GM23338 (cell line): ENCODE measurements around the gene NPDC1. TPM values are rescaled to one million over a fixed set of nuclear protein-coding genes. Genes with fewer than 3 reads are reported as not detected.

ENCODE experiments used
- ATAC-seq: fragments of 200-7000 bp; cut with Tn5 transposase; 3 replicates; pipeline ENCODE4 v1.9.1; 2020
- DNase-seq: peaks from one replicate; pipeline ENCODE4 v3.0.0-alpha.2; 2015; ENCODE audit warnings: low spot score
- H2AFZ ChIP-seq: fragments of 200-600 bp; sonication (generic); 2 replicates; pipeline ENCODE4 v1.8.0; 2016; ENCODE audit warnings: antibody characterized with exemption, mild to moderate bottlenecking, moderate library complexity
- H3F3A ChIP-seq: fragments of 200-600 bp; sonication (generic); replicated peaks from 2 replicates; pipeline ENCODE4 v1.8.0; 2017; ENCODE audit warnings: antibody characterized with exemption, mixed run types, low read depth
- H3K27ac ChIP-seq: fragments of 200-600 bp; sonication (generic); 2 replicates; pipeline ENCODE4 v1.6.1; 2016; ENCODE audit warnings: low read depth
- H3K27me3 ChIP-seq: fragments of 200-600 bp; sonication (generic); 2 replicates; pipeline ENCODE4 v1.8.0; 2016; ENCODE audit warnings: mild to moderate bottlenecking, mixed run types, moderate library complexity; ENCODE audit not compliant: insufficient read depth
- H3K36me3 ChIP-seq: fragments of 200-600 bp; sonication (generic); 2 replicates; pipeline ENCODE4 v1.8.0; 2016; ENCODE audit warnings: mild to moderate bottlenecking; ENCODE audit not compliant: insufficient read depth
- H3K4me1 ChIP-seq: fragments of 200-600 bp; sonication (generic); 2 replicates; pipeline ENCODE4 v1.8.0; 2016; ENCODE audit warnings: mild to moderate bottlenecking, moderate library complexity; ENCODE audit not compliant: insufficient read depth
- H3K4me2 ChIP-seq: fragments of 200-600 bp; sonication (generic); 2 replicates; pipeline ENCODE4 v1.7.1; 2017; ENCODE audit warnings: mixed run types
- H3K4me3 ChIP-seq: fragments of 200-600 bp; sonication (generic); 2 replicates; pipeline ENCODE4 v1.6.1; 2016; ENCODE audit warnings: mixed run types
- H3K79me2 ChIP-seq: fragments of 200-600 bp; sonication (generic); replicated peaks from 2 replicates; pipeline ENCODE4 v1.8.0; 2017; ENCODE audit warnings: mild to moderate bottlenecking; ENCODE audit not compliant: insufficient read depth
- H3K9me2 ChIP-seq: fragments of 200-600 bp; sonication (generic); 2 replicates; pipeline ENCODE4 v1.8.0; 2017; ENCODE audit not compliant: insufficient read depth
- H4K20me1 ChIP-seq: fragments of 200-600 bp; sonication (generic); replicated peaks from 2 replicates; pipeline ENCODE4 v1.8.0; 2017; ENCODE audit warnings: mild to moderate bottlenecking; ENCODE audit not compliant: insufficient read depth
- H3K27ac Mint-ChIP-seq: 2 replicates; pipeline ENCODE4 v1.8.0; 2020; ENCODE audit warnings: inconsistent platforms, mild to moderate bottlenecking, moderate library complexity, mixed read lengths
- H3K27me3 Mint-ChIP-seq: 3 replicates; pipeline ENCODE4 v1.8.0; 2022; ENCODE audit warnings: low read depth, mild to moderate bottlenecking, moderate library complexity, mixed read lengths, inconsistent platforms; ENCODE audit not compliant: insufficient read depth, poor library complexity
- H3K36me3 Mint-ChIP-seq: 3 replicates; pipeline ENCODE4 v1.8.0; 2021; ENCODE audit warnings: low read depth, mild to moderate bottlenecking, inconsistent platforms, moderate library complexity, mixed read lengths
- H3K4me1 Mint-ChIP-seq: 3 replicates; pipeline ENCODE4 v1.8.0; 2020; ENCODE audit warnings: mild to moderate bottlenecking, inconsistent platforms, mixed read lengths
- H3K4me3 Mint-ChIP-seq: 3 replicates; pipeline ENCODE4 v1.8.0; 2021; ENCODE audit warnings: moderate library complexity, mild to moderate bottlenecking, inconsistent platforms, mixed read lengths
- H3K9me3 Mint-ChIP-seq: 3 replicates; pipeline ENCODE4 v1.8.0; 2020; ENCODE audit warnings: moderate library complexity, mild to moderate bottlenecking, inconsistent platforms, mixed read lengths
- CREB1 ChIP-seq: fragments of 250-450 bp; sonication (Bioruptor Pico); IDR thresholded peaks from 2 replicates; pipeline ENCODE4 v1.5.0; 2020; ENCODE audit warnings: low read depth, mild to moderate bottlenecking, moderate library complexity
- ETS1 ChIP-seq: IDR thresholded peaks from 2 replicates; pipeline ENCODE4 v1.6.1; 2016; ENCODE audit warnings: antibody characterized with exemption
- EZH2 ChIP-seq: fragments of 200-600 bp; sonication (generic); IDR thresholded peaks from one replicate; pipeline ENCODE4 v1.8.0; 2017; ENCODE audit warnings: antibody characterized with exemption, mild to moderate bottlenecking, low read depth; ENCODE audit not compliant: unreplicated experiment
- EZH2phosphoT487 ChIP-seq: fragments of 200-600 bp; sonication (generic); IDR thresholded peaks from one replicate; pipeline ENCODE4 v1.8.1; 2018; ENCODE audit warnings: antibody characterized with exemption; ENCODE audit not compliant: unreplicated experiment
- JUNB ChIP-seq: IDR thresholded peaks from one replicate; pipeline ENCODE4 v1.6.1; 2016; ENCODE audit warnings: antibody characterized with exemption; ENCODE audit not compliant: unreplicated experiment
- NANOG ChIP-seq: IDR thresholded peaks from 2 replicates; pipeline ENCODE4 v1.6.1; 2016; ENCODE audit warnings: antibody characterized with exemption, borderline replicate concordance
- REST ChIP-seq: IDR thresholded peaks from one replicate; pipeline ENCODE4 v1.6.1; 2018; ENCODE audit warnings: antibody characterized with exemption; ENCODE audit not compliant: unreplicated experiment
- STAT1 ChIP-seq: IDR thresholded peaks from one replicate; pipeline ENCODE4 v1.6.1; 2016; ENCODE audit warnings: antibody characterized with exemption; ENCODE audit not compliant: unreplicated experiment
- ZNF114 ChIP-seq: fragments of 250-450 bp; sonication (Bioruptor Pico); IDR thresholded peaks from 2 replicates; pipeline ENCODE4 v1.5.0; 2020; ENCODE audit warnings: mild to moderate bottlenecking, moderate library complexity
- ZNF331 ChIP-seq: fragments of 250-450 bp; sonication (Bioruptor Pico); IDR thresholded peaks from 2 replicates; pipeline ENCODE4 v1.5.0; 2020; ENCODE audit warnings: low read depth, mild to moderate bottlenecking, moderate library complexity
- polyA plus RNA-seq: library from polyadenylated mRNA; unstranded; fragments of >200 nt; fragmentation: Nextera tagmentation; extraction: Ambion mirVana; gene quantifications from 2 replicates; pipeline ENCODE4 v1.2.1, GENCODE V29; 2016
- total RNA-seq: library from RNA; depleted of rRNA; stranded (reverse); fragments of >200 nt; shearing (Covaris generic); gene quantifications from 2 replicates; pipeline ENCODE4 v1.2.3, GENCODE V29; 2014
- TF ChIP-seq, protein P1 (sequence below), 2 experiments: fragments of 200-600 bp in 1 of 2; sonication (generic) in 1 of 2; conservative IDR thresholded peaks; 2 replicates each; pipeline versions ENCODE4 v1.5.1 to v1.6.1; 2016 to 2017; ENCODE audit warnings: antibody characterized with exemption in 2 of 2, low read depth in 2 of 2, mild to moderate bottlenecking in 2 of 2, moderate library complexity in 1 of 2

The NPDC1 gene
- total and polyA plus RNA-seq, 2 experiments from 2014 or later, result 34.3 to 35.5 TPM

DNA sequence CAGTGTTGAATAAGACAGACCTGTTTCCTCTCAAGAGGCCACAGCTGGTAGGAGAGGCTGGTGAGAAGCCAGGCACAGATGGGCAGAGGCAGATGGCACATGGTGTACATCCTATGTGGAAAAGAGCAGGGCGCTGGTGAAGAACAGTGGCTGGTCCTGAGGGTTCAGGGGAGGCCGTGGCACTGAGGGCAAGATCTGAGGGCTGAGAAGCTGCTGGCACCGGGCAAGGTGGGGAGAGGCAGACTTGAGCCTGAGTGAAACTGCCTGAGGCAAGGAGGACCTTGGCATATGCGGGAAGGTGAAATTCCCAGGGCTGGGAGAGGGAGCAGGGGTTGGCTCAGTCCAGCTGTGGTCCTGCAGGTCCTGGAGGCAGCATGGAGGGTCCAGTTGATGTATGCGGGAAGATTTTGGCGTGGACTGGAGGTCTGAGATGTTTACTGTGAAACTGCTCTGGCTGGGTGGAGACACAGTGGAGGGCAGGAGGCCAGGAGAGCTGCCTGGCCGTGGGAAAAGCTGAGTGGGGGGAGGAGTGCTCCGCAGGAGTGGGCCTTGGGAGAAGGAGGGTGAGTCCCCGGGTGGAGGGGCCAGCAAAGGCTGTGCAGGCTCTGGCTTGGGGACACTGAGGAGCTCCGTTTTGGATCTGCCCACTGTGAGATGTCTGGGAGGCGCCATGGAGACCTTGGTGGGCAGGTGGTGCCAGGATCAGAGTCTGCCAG lies 43.4 kb upstream of the NPDC1 start:
- Histone ChIP-seq H4K20me1 (no peaks in the 10 kb centered on the region; the same call in 1 of the 2 replicates), H3F3A (peaks cover 20% of the 10 kb centered on the region), H3K27ac (no peak overlapping the region), H3K4me1 (peaks cover 9% of the 10 kb centered on the region), H3K79me2 (no peaks in the 10 kb centered on the region; the same call in 1 of the 2 replicates), H3K9me2 (no peaks in the 10 kb centered on the region), H2AFZ (no peak overlapping the region), H3K4me2 (no peak overlapping the region), H3K36me3 (no peaks in the 10 kb centered on the region; the same call in 1 of the 2 replicates), H3K27me3 (peaks cover 5% of the 10 kb centered on the region; the same call in 1 of the 2 replicates), H3K4me3 (no peak overlapping the region)
- ATAC-seq (no peak), DNase-seq (no peak)
- H3K27ac Mint-ChIP-seq, result peak overlapping the region; percentile 26; the same call in 1 of the 2 replicates
- peaks cover 4% of the 10 kb centered on the region; the same call in 1 of the 3 replicates for H3K9me3 Mint-ChIP-seq
- peaks cover 23% of the 10 kb centered on the region for H3K27me3 Mint-ChIP-seq
- no peak for TF ChIP-seq ETS1
- TF ChIP-seq NANOG, result no peak
- no peak for TF ChIP-seq EZH2phosphoT487
- no peak for TF ChIP-seq JUNB
- TF ChIP-seq CREB1 (CRISPR knock-in tag), result no peak
- no peak for TF ChIP-seq REST
- no peak for TF ChIP-seq STAT1
- TF ChIP-seq EZH2, result no peak
- TF ChIP-seq, protein P1, sequence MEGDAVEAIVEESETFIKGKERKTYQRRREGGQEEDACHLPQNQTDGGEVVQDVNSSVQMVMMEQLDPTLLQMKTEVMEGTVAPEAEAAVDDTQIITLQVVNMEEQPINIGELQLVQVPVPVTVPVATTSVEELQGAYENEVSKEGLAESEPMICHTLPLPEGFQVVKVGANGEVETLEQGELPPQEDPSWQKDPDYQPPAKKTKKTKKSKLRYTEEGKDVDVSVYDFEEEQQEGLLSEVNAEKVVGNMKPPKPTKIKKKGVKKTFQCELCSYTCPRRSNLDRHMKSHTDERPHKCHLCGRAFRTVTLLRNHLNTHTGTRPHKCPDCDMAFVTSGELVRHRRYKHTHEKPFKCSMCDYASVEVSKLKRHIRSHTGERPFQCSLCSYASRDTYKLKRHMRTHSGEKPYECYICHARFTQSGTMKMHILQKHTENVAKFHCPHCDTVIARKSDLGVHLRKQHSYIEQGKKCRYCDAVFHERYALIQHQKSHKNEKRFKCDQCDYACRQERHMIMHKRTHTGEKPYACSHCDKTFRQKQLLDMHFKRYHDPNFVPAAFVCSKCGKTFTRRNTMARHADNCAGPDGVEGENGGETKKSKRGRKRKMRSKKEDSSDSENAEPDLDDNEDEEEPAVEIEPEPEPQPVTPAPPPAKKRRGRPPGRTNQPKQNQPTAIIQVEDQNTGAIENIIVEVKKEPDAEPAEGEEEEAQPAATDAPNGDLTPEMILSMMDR (conservative IDR thresholded peaks at IDR 0.05; ENCODE audit: low read depth in 2 of 2), result no peak
- no peak for TF ChIP-seq ZNF114 (CRISPR knock-in tag)
- no peak for TF ChIP-seq ZNF331 (CRISPR knock-in tag)
- peaks cover 15% of the 10 kb centered on the region for H3K4me1 Mint-ChIP-seq
- peaks cover 20% of the 10 kb centered on the region; the same call in 2 of the 3 replicates for H3K36me3 Mint-ChIP-seq
- H3K4me3 Mint-ChIP-seq, result no peak overlapping the region
